ENCODE data around the gene SLC16A11.
"Not testable (repeated sequence)": the region's sequence is repeated elsewhere in the genome, so short reads cannot be mapped to it uniquely, and the experiment has no call there.

Gene SLC16A11

DNA sequence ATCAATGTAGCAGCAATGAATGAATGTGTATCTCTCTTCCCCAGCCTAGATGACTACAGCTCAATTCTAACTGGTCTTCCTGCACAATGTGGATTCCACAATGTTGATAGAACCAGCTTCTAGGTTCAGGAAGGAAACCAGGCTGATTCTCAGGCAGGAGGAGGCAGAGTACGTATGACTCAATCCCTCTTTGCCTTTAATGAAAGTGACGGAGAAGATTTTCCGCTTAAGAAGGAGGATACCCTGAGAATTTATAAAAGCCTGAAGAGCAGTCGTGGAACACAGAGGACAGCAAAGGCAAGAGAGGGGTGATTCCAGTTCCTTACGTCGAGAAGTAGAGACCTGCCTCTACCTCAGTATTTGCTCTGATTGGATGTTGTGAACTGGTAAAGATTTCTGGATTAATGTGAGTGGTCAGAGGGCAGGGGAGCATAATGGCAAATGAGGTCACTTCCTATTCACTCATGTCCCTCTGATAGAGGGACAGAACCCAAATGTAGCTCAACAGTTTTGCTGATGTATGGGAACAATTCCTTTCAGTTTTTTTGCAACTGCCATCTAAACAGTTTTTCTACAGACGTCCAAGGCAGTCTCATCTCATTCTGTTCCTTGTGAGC, 15.0 kb upstream of the SLC16A11 start:
- no peak for DNase-seq (ENCODE audit: low read depth in 2 of 2)

DNA sequence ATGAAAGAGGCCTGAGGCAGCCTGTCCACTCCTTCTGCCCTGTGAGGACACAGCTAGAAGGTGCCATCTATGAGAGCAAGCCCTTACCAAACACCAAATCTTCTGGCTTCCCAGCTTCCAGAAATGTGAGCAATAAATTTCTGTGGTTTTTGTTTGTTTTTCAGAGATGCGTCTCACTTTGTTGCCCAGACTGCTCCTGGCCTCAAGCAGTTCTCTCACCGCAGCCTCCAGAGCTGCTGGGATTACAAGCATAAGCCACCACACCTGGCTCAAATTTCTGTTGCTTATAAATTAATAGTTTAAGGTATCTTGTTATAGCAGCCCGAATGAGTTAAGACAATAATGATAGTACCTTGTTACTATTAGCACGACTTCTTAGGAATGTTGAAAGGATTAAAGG, 12.5 kb upstream of the SLC16A11 start:
- no peak for DNase-seq (ENCODE audit: low read depth in 2 of 2)

DNA sequence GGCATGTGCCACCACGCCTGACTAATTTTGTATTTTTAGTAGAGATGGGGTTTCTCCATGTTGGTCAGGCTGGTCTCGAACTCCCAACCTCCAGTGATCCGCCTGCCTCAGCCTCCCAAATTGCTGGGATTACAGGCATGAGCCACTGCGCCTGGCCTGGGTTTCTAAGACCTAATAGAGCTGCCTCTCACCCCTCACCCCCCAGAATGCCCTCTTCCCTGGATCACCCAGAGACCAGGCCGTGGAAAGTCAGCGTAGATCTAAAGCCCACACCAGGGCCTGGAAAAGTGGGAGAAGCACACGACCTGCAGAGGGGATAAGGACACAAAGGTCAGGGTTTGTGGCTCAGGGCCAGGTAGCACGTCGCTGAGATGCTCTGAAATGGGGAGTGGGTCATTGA, 6.7 kb upstream of the SLC16A11 start:
- DNase-seq (ENCODE audit: low read depth in 2 of 2): not testable (repeated sequence)

DNA sequence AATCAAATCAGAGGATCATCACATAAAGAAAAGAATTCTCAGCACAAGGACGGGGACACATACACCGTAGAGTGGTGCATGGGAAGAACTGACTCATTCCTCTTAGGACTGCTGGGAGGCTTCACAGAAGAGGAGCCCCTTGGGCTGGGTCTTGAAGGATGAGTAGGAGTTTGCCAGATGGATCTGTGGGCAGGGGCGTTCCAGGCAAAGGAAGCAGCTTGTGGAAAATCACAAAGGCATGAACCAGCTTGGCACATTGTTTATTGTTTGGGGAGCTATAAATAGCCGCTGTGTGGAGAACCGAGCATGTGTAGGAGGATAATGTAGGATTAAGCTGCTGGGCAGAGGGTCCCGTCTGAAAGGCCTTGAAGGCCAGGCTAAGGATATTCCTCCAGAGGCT, 5.1 kb upstream of the SLC16A11 start:
- no peak for DNase-seq (ENCODE audit: low read depth in 2 of 2)

DNA sequence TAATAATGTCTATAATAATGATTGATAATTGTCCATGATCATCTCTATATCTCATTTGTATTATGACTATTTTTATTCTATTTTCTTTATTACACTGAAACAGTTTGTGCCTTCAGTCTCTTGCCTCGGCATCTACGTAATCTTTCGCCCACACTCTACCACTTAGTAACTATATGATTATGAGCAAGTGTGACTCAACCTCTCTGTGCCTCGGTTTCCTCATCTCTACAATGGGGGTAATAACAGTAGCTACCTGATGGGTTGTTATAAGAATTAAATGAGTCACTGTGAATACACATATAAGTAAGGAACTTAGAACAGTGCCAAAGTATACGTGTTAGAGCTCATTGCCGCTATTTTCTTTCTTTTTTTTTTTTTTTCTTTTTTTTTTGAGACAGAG, 3.7 kb upstream of the SLC16A11 start:
- DNase-seq (ENCODE audit: low read depth in 2 of 2): no peak

DNA sequence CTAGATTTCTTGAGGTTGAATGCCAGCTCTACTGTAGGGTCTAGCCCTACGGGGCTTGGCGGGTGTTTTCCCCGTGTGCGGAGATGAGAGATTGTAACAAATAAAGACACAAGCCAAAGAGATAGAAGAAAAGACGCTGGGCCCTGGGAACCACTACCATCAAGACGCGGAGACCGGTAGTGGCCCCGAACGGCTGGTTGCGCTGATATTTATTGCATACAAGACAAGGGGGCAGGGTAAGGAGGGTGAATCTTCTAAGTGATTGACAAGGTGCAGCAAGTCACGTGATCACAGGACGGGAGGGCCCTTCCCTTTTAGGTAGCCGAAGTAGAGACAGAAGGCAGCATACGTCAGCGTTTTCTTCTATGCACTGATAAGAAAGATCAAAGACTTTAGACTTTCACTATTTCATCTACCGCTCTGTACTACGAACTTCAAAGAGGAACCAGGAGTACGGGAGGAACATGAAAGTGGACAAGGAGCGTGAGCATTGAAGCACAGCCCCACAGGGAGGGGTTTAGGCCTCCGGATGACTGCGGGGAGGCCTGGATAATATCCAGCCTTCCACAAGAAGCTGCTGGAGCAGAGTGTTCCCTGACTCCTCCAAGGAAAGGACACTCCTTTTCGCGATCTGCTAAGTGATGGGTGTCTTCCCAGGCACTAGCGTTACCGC, 3.0 kb upstream of the SLC16A11 start:
- DNase-seq (ENCODE audit: low read depth in 2 of 2): peak in 1 of 2 donors; percentile 63

DNA sequence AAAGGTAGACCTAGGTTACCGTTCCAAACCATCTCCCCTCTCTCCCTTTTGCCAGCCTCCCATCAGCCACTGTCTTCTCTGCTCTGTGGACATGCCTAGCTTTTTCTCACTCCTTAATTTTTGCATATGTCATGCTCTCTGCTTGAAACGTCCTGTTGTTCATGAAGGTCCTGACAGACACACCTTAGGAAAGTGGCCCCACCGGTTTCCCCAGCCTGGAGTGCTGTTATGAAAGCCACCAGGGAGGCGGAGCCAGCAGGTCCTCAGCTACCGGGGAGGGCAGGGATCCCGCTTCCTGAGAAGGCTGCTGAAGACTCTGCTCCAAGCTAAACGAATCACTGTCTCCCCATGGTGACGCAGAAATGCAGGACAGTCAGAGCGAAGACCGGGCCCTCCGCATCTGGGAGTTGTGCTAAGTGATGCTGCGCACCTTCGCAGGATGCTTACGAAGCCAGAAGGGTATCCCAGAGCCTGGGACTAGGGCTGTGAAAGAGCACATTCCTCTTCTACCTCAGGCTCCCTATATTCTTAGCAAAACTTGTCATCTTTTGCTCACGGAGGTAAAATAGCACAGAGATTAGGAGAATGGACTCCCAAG, 2.3 kb upstream of the SLC16A11 start:
- no peak for DNase-seq (ENCODE audit: low read depth in 2 of 2)

DNA sequence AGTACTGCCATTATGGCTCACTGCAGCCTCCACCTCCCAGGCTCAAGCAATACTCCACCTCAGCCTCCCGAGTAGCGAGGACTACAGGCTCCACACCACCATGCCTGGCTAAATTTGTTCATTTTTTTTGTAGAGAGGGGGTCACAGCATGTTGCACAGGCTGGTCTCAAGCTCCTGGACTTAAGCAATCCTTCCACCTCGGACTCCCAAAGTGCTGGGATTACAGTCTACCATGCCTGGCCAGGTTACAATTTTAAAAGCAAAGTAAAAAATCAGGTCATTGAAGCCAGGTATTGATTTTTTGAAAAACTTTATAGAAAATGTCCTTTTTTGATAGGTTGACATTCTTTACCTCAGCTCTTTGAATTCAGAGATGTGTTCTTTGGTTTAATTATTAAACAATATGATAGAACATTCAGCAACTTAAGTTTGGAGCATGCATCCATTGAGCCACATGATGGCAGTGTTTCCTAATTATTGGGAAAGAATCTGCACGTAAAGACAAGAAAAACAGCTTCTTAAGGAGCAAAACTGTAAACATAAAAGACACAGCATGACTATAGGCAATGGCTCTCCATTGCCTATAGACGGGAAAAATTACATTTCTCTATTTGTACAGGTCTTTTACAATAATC, 1.7 kb upstream of the SLC16A11 start:
- no peak for DNase-seq (ENCODE audit: low read depth in 2 of 2)

DNA sequence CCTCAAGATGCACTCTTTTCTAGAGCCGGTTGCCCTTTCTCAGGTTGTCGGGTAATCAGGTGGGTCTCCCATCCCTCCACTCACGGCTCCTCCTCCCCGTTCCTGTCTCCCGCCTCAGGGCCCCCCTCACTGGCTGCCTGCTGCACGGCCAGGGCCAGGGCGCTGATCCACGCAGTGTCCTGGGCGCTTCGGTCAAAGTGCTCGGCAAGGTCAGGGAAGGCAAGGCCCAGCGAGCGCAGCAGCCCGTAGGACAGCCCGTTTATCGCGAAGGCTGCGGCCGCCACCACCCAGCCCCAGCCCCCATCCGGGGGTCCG, 753 bp downstream of the SLC16A11 start:
- no peak for DNase-seq (ENCODE audit: low read depth in 2 of 2)

DNA sequence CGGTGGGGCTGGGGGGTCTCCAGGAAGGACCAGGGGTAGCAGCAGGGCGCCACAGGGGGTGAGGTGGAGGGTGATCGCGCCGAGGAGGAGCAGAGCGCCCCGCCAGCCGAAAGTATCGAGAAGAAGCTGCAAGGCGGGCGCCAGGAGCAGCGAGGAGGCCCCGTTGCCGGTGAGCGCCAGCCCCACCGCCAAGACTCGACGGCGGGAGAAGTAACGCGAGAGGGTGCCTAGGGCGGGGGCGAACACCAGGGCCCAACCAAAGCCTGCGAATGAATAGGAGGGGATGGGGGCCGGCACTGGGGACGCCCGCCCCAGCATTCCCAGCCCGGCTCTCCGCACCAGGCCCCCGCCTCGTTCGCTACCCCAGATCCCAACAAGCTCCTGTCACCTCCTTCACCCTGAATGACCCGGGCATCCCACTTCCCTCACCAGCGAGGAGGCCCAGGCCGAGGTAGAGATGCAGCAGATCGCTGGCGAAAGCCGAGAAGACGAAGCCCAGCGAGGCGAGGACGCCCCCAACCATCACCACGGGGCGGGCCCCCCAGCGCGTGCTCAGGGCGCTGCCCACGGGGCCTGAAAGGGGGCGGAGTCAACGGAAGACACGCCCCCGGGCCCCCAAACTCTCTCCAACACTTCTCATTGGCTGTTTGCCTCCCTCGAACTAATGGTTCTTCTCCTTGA, 1.3 kb downstream of the SLC16A11 start:
- no peak for DNase-seq (ENCODE audit: low read depth in 2 of 2)

DNA sequence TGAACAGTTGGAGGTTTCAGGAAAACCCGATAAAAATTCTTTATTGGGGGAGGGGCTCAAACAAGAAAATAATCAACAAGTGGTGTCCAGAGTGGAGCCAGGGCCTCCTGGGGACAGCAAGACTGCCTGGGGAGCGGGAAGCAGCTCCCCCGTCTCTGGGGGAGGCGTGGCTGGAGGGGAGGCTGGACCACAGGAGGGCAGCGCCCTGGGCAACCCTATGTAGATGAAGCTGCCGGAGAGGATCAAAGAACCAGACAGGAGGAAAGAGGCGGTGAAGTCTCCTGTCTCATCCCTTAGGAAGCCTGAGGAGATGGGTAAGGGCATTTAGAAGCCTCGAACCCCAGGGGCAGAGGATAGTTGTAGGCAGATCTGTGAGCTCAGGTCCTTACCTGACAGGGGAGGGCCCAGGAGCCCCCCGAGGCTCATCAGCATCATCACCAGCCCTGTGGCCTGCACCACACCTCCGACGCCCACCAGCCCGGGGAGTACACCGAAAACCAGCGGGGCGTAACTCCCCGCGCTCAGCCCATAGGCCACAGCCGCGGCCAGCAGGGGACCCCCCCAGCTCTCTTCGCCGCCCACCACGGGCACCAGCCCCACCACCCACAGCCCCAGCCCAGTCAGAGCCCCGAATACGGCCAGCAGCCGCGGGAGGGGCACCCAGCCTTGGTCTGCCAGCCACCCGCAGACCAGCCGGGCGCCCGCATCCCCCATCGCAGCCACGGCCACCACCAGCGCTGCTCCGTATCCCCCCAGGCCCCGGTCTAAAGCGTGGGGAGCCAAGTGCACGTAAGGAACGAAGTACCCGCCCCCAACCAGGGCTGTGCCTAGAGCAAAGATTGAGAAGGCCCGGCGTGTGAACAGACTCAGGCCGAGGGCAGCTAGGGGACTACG, 2.0 kb downstream of the SLC16A11 start:
- DNase-seq (ENCODE audit: low read depth in 2 of 2): no peak

DNA sequence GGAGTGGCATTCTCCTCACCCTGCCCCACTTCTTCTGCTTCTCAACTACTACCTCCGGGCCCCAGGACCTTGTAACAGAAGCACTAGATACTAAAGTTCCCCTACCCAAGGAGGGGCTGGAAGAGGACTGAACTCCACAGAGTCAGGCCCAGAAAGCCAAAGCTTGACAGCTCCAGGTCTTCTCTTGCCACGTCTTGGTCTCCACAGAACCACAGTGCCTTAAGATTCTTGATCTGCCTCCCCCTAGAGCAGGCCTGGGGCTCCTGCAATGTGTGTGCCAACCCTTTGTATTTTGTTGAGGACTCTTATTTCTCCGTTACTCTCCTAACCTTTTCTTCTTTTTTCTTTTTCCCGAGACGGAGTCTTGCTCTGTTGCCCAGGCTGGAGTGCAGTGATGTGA, 4.1 kb downstream of the SLC16A11 start:
- no peak for DNase-seq (ENCODE audit: low read depth in 2 of 2)

DNA sequence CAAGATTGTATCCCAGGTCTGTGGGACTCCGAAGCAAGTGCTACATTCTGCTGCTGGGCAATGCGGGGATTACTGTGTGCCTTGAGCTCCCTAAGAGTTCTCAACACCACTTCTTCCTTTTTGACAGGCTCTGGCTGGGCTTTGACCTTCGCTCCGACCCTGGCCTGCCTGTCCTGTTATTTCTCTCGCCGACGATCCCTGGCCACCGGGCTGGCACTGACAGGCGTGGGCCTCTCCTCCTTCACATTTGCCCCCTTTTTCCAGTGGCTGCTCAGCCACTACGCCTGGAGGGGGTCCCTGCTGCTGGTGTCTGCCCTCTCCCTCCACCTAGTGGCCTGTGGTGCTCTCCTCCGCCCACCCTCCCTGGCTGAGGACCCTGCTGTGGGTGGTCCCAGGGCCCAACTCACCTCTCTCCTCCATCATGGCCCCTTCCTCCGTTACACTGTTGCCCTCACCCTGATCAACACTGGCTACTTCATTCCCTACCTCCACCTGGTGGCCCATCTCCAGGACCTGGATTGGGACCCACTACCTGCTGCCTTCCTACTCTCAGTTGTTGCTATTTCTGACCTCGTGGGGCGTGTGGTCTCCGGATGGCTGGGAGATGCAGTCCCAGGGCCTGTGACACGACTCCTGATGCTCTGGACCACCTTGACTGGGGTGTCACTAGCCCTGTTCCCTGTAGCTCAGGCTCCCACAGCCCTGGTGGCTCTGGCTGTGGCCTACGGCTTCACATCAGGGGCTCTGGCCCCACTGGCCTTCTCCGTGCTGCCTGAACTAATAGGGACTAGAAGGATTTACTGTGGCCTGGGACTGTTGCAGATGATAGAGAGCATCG, 5.6 kb downstream of the SLC16A11 start:
- no peak for DNase-seq (ENCODE audit: low read depth in 2 of 2)

DNA sequence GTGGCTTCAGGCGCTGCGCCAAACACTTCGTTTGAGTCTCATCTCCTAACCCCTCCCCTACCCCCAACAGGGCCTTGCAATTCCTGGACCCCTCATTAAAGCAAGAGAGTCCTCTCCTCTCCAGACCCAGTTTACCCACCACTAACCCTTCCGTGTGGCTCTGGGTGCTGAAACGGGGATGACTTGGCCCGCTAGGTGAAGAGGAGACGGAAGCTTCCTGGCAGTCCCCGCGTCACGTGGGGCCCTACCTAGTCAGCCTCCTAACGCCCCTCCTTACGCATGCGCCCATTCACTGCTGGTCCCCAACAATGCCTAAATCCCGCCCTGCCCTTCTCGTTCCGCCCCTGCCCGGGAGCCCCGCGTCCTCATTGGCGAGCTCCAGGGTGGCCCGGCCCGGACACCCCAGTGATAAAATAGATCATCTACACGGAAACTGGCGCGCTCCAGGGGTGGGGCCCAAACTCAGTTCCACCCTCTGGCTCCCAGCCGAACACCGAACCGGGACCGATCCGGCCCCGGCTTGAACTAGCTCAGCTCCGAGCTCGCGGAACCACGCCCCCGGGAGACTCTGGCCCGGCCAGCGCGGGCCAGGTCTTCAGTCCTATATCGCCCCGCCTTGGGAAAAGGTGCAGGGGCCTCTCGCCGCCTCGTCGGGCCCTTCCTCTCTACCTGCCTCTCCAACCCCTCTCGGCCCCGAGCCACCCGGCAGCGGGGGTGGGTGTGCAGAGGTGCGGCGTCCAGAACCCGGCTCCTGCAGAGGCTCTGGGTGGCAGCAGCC, 8.1 kb downstream of the SLC16A11 start, which contains the start of gene SLC16A13:
TSS of gene SLC16A13 (plus strand) at position 425 of the 778 bp plus-strand sequence. CDS start 368 bp downstream, outside the sequence.
- DNase-seq (ENCODE audit: low read depth in 2 of 2): peak; percentile 96 to 97

DNA sequence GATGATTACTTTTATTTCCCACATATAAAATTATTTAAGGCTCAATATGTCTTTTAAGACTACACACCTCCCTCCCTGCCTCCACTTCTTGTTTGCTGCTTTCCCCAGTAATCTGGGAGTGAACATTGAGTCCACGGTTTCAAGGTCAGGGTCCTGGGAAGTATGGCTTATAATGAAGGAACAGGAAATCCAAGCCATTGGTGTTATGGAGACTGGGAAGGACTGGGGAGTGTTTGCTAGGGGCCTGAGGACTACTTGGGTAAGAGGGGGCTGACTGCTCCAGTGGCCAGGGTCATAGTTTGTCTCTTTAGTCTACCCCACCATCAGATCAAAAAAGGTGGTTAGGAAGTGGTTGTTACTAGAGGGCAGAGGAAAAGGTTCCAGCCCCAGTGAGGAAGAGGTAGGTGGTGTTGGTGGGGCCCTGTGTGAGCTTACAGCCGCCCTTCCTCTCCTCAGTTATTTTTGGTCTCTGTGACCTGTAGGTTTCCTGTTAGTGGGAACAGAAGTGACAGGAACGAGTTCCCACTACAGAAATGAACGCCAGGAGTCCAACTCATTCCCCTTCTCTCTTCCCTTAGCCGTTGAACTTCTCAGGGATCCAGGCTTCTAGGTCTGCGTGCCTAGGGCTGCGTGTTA, 8.8 kb downstream of the SLC16A11 start:
- DNase-seq (ENCODE audit: low read depth in 2 of 2): no peak

DNA sequence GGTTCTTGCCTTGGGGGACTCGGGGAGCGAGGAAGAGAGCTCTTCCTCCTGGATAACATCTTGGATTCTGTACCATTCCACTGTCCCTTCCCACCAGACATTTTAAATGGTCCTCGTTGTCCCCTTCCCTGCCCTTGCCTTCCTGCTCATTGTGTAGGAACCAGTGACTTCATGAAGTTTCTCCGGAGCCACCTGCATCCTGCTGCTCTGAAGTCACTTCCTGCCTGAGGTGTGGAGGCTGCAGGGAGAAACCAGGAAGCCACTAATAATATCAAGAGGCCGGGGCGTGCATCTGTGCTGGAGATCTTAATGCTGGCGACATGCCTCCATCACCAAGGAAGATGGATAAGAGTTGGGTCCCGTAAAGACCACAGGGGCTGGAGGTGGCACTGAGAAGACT, 14.2 kb downstream of the SLC16A11 start:
- DNase-seq (ENCODE audit: low read depth in 2 of 2): no peak

DNA sequence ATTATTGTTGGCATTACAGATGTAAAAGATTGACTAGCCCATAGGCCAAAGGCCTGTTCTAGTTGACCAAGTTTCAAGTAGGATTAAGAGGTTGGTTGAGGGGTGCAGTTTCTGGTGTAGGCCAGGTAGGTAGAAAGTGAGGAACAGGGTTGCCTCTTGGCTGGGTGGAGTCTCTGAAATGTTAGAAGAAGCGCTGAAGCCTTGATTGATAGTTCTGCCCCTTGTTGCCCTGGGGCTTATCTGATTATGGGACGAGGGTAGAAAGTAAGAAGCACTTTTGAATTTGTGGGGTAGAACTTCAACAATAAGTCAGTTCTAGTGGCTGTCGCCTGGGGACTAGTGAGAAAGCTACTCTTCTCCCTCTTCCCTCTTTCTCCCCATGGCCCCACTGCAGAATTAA, 14.8 kb downstream of the SLC16A11 start:
- no peak for DNase-seq (ENCODE audit: low read depth in 2 of 2)

DNA sequence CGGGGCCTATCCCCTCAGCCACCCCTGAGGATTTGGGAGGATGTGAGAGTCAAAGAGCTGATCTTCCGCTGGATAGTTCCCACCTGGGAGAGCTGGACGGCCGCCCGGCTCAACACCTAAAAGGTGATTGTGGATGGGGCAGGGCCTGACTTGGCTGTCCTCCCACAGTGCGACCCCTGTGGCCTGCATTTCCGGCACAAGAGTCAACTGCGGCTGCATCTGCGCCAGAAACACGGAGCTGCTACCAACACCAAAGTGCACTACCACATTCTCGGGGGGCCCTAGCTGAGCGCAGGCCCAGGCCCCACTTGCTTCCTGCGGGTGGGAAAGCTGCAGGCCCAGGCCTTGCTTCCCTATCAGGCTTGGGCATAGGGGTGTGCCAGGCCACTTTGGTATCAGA, 16.6 kb downstream of the SLC16A11 start:
- DNase-seq (ENCODE audit: low read depth in 2 of 2): no peak

DNA sequence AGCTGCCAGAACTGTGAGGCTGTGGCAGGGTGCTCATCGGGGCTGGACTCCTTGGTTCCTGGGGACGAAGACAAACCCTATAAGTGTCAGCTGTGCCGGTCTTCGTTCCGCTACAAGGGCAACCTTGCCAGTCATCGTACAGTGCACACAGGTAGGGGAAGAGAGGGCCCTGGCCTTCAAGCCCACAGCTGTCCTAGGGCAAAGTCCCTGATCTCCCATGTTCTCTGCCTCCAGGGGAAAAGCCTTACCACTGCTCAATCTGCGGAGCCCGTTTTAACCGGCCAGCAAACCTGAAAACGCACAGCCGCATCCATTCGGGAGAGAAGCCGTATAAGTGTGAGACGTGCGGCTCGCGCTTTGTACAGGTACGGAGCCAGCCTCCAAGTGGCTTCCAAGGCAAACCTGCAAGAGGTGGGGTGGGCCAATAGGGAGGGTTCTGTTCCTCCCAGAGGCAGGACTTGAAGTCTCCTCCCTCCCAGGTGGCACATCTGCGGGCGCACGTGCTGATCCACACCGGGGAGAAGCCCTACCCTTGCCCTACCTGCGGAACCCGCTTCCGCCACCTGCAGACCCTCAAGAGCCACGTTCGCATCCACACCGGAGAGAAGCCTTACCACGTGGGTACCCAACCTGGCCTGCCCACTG, 17.3 kb downstream of the SLC16A11 start:
- no peak for DNase-seq (ENCODE audit: low read depth in 2 of 2)

Measured in activated CD8-positive, alpha-beta memory T cell treated with anti-CD3 and anti-CD28 coated beads for 4 hours (primary cell).